D721Med (cell line): Measurements from ENCODE around the gene TM4SF18.

Experiments
- DNase-seq: peaks from one replicate; pipeline ENCODE4 v3.0.0; 2011; ENCODE audit warnings: low spot score; ENCODE audit not compliant: insufficient read length
- FAIRE-seq: peaks from 2 replicates; lab custom pipeline; 2011; peaks lifted over from hg19 to GRCh38; lab: Jason Lieb, UNC
- TF ChIP-seq, protein P1 (sequence below): IDR thresholded peaks from 2 replicates; pipeline ENCODE4 v1.5.1; 2012; ENCODE audit warnings: mild to moderate bottlenecking, control low read depth; ENCODE audit not compliant: insufficient read depth; ENCODE audit errors: missing control alignments

Gene TM4SF18

DNA sequence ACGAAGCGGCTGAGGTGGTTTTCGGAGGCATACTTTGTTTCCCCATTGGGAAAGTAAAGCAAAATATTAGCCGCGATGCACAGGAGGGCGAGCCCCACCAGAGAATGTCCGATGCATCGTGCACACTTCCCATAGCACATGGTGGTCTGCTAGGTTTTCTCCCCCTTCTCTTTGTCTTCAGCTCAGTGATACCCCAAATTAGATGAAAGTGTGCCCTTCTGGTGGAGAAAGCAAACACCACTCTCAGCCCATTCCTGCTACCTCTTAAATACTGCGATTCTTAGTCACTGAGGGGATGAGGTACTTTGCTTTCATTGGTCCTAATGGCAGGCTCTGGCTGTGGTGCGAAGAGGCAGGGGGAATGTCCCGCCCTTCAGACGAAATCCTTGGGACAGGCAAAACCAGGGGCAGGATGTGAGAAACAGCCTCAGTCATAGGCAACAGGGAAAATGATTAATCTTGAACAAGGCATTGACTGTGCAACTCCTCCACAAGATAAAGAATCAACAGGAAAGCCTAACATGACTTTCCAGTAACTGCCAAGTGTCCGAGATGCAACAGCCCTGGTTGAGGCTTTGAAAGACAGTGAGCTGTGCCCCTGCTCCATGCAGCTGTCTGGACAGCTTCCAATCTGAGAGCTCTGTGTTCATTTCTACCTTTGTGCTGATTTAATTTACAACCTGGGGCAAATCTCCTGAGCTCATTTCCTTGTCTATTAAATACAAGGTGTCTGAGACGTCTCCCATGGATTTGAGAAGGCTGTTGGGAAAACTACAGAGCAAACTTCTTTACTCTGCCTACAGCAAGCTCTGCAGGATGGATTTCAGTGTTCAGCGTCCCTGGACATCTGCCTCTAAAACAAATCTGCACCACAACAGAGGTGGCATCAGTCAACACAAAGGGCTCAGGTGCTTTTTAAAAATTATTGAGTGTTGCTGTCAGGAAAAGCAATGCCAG, 44.2 kb upstream of the TM4SF18 start, which contains the start of gene TM4SF1:
Gene TM4SF1 (minus strand): TSS at position 242 of the 957 bp plus-strand sequence. CDS start 102 bp downstream, at position 140.
- FAIRE-seq: no peak
- TF ChIP-seq, protein P1, sequence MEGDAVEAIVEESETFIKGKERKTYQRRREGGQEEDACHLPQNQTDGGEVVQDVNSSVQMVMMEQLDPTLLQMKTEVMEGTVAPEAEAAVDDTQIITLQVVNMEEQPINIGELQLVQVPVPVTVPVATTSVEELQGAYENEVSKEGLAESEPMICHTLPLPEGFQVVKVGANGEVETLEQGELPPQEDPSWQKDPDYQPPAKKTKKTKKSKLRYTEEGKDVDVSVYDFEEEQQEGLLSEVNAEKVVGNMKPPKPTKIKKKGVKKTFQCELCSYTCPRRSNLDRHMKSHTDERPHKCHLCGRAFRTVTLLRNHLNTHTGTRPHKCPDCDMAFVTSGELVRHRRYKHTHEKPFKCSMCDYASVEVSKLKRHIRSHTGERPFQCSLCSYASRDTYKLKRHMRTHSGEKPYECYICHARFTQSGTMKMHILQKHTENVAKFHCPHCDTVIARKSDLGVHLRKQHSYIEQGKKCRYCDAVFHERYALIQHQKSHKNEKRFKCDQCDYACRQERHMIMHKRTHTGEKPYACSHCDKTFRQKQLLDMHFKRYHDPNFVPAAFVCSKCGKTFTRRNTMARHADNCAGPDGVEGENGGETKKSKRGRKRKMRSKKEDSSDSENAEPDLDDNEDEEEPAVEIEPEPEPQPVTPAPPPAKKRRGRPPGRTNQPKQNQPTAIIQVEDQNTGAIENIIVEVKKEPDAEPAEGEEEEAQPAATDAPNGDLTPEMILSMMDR: no peak
- DNase-seq: no peak

DNA sequence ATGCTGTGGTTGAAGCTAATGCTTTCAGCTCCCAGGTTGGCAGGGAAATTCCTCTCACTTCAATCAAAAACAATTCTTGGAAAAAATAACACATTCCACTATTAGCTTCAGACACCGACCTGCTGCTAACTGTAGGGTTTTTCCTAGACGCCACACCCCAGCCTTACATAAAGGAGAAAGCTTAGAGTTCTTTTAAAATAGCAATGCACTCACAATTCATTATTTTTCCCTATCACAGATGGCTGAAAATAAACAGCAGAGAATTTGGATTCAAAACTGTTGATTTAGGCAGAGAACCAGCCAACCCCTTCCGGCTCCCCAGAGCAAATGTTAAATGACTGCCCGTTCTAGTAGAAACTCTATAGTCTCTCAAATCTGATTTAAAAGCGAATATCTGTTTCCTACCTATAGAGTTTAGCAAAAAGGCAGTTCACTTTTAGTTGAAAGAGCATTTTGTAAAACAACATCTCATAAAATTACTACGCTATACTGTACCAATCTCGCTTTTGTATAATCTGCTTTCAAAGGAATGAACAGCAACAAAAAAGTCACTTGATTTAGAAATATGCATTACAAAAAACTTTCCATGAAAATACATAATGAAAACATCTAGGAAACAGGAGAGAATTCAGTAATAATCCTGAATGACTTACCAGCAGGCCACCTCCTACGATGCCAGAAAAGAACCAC, 43.4 kb upstream of the TM4SF18 start:
- FAIRE-seq (no peak), DNase-seq (no peak)
- TF ChIP-seq, protein P1: no peak

DNA sequence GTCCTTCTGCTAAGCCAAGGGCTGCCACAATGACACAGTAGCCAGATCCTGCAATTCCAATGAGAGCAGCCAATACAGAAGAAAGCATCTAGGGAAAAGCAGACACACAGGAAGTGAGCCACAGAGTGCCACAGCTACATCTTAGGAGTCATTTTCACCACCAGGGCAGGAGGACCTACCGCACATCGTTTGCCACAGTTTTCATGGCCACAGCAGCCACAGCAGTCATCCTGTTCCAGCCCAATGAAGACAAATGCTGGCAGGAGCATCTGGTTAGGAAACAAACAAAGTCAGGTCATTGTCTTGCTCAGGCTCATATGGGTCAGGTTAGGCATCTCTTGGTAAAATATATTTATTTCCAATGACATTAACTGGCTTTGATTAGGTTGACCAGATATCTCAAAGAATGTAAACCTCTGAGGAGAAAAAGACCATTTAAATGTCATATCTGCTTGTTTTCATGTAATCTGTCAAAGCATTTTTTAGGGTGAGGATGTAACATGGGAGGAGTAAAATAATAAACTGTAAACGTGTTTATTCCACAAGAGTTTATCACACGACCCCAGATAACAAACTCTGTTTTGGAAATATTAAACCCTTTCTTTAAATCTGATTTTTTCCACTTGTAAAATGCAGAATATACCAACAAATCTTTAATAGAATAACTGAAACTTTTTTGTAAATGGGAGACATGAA, 42.2 kb upstream of the TM4SF18 start:
- FAIRE-seq (no peak), DNase-seq (no peak)
- TF ChIP-seq, protein P1: no peak

DNA sequence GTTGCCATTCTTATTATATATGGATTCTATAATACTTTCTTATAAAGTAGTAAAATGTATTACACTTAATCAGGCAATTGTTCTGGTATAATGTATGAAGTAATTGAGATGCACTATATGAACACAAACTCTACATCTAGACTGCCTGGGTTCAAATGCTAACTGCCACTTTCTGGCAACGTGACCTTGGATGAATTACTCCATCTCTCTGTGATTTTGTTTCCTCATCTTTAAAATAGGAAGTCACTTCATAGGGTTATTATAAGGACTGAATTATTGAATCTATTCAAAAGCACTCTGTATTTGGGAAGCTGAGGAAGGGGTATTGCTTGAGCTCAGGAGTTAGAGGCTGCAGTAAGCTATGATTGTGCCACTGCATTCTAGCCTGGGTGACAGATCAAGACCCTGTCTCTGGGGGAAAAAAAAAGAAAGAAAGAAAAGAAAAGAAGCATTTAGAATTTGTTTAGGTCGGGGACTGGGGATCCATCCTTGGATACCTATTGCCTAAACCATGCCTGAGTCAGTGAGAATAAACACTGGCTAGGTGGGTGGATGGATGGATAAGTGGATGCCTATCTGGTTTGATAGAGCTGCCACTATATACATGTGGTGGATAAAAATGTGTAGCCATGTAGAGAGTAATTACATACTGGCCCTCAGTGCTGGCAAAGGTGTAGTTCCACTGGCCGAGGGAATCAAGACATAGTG, 41.5 kb upstream of the TM4SF18 start:
- no peak for FAIRE-seq

DNA sequence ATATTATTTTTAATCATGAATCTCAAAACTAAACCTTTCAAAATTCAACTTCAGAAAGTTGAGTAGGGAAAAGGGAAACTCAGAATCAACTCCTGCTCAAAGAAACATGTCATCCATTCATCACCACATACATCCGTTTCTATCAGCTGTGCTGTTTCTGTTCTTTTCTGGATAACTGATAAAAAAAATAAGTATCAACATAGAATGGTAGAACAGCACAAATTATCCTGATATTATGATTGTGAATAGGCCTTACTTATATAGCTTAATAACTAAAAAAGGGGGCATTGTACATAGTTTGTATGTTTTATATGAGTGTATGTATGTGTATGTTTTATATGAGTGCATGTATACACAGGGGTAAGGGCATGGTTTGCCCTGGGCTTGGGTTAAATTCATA, 41.0 kb upstream of the TM4SF18 start:
- DNase-seq (no peak), FAIRE-seq (no peak)
- TF ChIP-seq, protein P1: no peak

More for the DNA sequence above, 41.5 kb upstream of the TM4SF18 start:
- no peak for DNase-seq
- TF ChIP-seq, protein P1: no peak
